Stimulated activated memory B cell treated with anti-CD40 and anti-IgM and Interleukin-4, amounts not matched to agents 10 μg/mL and 1 μg/mL and 100 μg/mL, for 72 hours (primary cell): ENCODE measurements around the gene LPP.

Experiments used
- ATAC-seq: fragments of 150-1000 bp; cut with Tn5 transposase; 2 replicates; pipeline ENCODE4 v1.10.0; 2021
- H3K27ac Mint-ChIP-seq: one replicate; pipeline ENCODE4 v1.8.0; 2022; ENCODE audit warnings: mild to moderate bottlenecking, mixed read lengths
- H3K27me3 Mint-ChIP-seq: one replicate; pipeline ENCODE4 v1.8.0; 2022; ENCODE audit warnings: mixed read lengths
- H3K36me3 Mint-ChIP-seq: one replicate; pipeline ENCODE4 v1.8.0; 2022; ENCODE audit warnings: mixed read lengths
- H3K4me1 Mint-ChIP-seq: one replicate; pipeline ENCODE4 v1.8.0; 2022; ENCODE audit warnings: mixed read lengths
- H3K4me3 Mint-ChIP-seq: one replicate; pipeline ENCODE4 v1.8.0; 2022; ENCODE audit warnings: mild to moderate bottlenecking, moderate library complexity, mixed read lengths
- H3K9me3 Mint-ChIP-seq: one replicate; pipeline ENCODE4 v1.8.0; 2022; ENCODE audit warnings: mixed read lengths

Gene LPP

GRCh38 chr3:188747489-188747888 is 593.5 kb downstream of the LPP start:
- no peaks in the 10 kb centered on the region for H3K27me3 Mint-ChIP-seq
- no peak overlapping the region for H3K27ac Mint-ChIP-seq
- no peak for ATAC-seq
- H3K36me3 Mint-ChIP-seq, result peaks cover 5% of the 10 kb centered on the region
- H3K4me3 Mint-ChIP-seq, result no peak overlapping the region
- H3K4me1 Mint-ChIP-seq, result peaks cover 14% of the 10 kb centered on the region
- no peaks in the 10 kb centered on the region for H3K9me3 Mint-ChIP-seq

DNA sequence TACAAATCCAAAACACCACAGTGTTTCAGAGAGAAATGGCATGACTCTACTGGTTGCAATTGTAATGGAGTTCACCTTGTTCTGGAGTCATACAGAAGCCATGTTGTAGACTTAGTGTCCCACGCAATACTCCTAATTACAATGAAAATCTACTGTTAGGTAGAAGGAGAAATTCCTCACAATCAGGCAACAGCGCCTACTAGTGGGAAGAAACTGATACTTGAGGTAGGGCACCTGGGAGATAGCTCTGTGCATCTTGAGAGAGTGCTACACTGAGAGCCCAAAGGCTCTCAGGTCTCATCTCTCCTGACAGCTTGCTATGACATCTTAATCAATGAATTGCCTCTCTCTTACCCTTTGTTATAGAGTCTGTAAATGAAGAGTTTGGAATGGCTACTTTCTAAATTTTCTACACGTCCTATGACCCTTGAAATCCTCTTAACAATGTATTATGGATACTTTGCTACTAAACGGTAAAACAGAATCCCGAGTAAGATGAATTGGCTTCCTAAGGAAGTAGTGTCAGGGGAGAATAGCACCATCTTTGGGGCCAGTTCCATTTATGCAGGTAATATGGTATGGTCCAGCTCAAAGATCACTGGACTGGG is 595.2 kb downstream of the LPP start:
- no peaks in the 10 kb centered on the region for H3K27me3 Mint-ChIP-seq
- no peak for ATAC-seq
- peaks cover 5% of the 10 kb centered on the region for H3K36me3 Mint-ChIP-seq
- no peaks in the 10 kb centered on the region for H3K9me3 Mint-ChIP-seq
- H3K27ac Mint-ChIP-seq, result no peak overlapping the region
- H3K4me3 Mint-ChIP-seq, result no peak overlapping the region
- H3K4me1 Mint-ChIP-seq, result peaks cover 29% of the 10 kb centered on the region

- Mint-ChIP-seq H3K4me3 (no peak overlapping the region), H3K4me1 (peaks cover 36% of the 10 kb centered on the region), H3K36me3 (peaks cover 5% of the 10 kb centered on the region), H3K27me3 (no peaks in the 10 kb centered on the region), H3K9me3 (no peaks in the 10 kb centered on the region), H3K27ac (no peak overlapping the region)
- no peak for ATAC-seq
These were observed 595.9 kb downstream of the LPP start for GRCh38 chr3:188749830-188750229.

DNA sequence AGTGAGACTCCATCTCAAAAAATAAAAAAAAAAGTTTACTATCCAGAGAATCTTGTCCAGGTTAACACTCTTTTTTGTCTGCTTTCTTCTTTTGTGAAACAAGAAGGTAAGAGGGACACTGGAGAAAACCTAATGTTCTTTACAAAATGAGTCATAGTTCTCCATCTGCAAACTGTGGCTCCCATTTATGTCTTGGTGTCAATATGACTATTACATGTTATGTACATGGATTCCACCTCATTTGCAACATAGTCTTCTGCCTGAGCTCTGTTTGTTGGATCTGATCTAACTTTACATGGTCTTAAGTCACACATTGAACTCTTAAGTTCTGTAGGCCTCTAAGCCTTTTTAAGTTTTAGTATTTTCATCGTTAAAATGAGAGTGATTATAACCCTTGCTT is 596.7 kb downstream of the LPP start:
- H3K9me3 Mint-ChIP-seq, result no peaks in the 10 kb centered on the region
- no peak for ATAC-seq
- H3K27ac Mint-ChIP-seq, result no peak overlapping the region
- no peak overlapping the region for H3K4me3 Mint-ChIP-seq
- peaks cover 5% of the 10 kb centered on the region for H3K36me3 Mint-ChIP-seq
- peaks cover 42% of the 10 kb centered on the region for H3K4me1 Mint-ChIP-seq
- no peaks in the 10 kb centered on the region for H3K27me3 Mint-ChIP-seq

DNA sequence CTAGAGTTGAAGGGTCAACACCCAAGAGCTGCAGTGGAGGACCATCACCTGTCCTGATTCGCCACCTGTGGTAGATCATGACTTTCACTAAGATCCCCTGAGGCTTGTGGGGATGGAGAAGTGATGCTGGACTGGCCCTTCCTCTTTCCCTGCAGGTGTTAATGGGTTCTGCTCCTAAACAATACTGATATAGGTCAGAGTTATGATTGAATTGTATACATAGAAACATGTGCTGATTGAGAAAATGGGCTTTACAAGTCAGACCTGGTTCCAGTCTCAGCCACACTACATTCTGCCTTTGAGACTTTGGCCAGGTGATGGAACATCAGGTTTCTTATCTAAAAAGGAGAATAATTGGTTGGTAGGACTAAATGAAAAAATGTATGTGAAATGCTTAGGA is 598.9 kb downstream of the LPP start:
- Mint-ChIP-seq H3K9me3 (no peaks in the 10 kb centered on the region), H3K27me3 (no peaks in the 10 kb centered on the region), H3K27ac (peak overlapping the region; percentile 65), H3K4me1 (peaks cover 54% of the 10 kb centered on the region), H3K36me3 (peaks cover 5% of the 10 kb centered on the region), H3K4me3 (no peak overlapping the region)
- peak; percentile 80 for ATAC-seq

DNA sequence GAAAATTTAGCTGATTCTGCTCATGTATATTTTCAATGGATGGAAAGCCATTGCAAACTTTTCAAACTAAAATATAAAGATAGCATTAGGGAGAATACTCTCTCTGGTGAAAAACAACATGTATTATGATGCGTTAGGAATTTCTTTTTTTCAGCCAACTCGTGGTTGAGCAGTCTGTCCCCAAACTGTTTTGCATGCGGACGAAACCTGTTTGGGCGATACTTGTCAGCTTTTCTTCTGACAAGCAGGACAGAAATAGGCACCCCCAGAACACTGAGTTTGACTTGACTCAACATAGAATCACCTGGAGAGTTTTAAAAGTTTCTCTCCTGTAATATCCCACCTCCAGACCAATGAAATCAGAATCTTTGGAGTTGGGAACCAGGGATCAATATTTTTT is 600.3 kb downstream of the LPP start:
- Mint-ChIP-seq H3K4me3 (no peak overlapping the region), H3K27me3 (no peaks in the 10 kb centered on the region), H3K27ac (peak overlapping the region; percentile 65), H3K36me3 (peaks cover 2% of the 10 kb centered on the region), H3K9me3 (no peaks in the 10 kb centered on the region), H3K4me1 (peaks cover 54% of the 10 kb centered on the region)
- no peak for ATAC-seq

- ATAC-seq, result no peak
- Mint-ChIP-seq H3K9me3 (no peaks in the 10 kb centered on the region), H3K27me3 (no peaks in the 10 kb centered on the region), H3K4me3 (no peak overlapping the region), H3K27ac (no peak overlapping the region), H3K4me1 (peaks cover 48% of the 10 kb centered on the region), H3K36me3 (peaks cover 15% of the 10 kb centered on the region)
These were observed 602.3 kb downstream of the LPP start for GRCh38 chr3:188756241-188756640.

DNA sequence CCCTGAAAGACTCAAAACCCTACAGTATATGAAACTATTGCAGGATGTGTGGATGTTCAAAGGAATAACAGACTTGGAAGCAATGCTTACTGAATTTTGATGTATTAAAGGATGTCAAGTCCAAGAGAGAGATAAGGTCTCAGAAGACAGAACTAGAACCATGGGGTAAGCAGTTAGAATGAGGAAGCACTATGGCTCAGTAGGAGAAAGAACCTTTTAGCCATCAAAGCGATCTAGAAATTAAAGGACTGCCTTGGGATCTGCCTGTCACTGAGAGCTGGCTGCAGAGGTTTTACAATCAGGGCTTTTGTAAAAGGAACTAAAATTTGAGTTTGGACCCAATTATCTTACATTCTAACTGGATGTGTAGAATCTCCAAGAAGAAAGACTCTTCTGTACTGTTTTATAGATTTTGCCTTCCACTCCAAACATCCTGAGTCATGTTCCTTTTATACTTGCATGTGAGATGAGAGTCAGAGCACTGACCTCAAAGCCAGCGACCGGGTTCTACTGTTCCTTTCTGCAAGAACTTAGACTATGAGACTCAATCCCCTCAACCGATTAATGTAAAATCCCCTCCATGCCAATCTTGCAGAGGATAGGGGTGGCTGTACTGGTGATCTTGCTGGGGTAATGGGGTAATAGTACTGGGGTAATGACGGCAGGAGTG is 605.5 kb downstream of the LPP start:
- peaks cover 22% of the 10 kb centered on the region for H3K4me1 Mint-ChIP-seq
- H3K9me3 Mint-ChIP-seq, result no peaks in the 10 kb centered on the region
- H3K4me3 Mint-ChIP-seq, result no peak overlapping the region
- H3K27me3 Mint-ChIP-seq, result no peaks in the 10 kb centered on the region
- H3K27ac Mint-ChIP-seq, result no peak overlapping the region
- ATAC-seq, result no peak
- H3K36me3 Mint-ChIP-seq, result peaks cover 15% of the 10 kb centered on the region

DNA sequence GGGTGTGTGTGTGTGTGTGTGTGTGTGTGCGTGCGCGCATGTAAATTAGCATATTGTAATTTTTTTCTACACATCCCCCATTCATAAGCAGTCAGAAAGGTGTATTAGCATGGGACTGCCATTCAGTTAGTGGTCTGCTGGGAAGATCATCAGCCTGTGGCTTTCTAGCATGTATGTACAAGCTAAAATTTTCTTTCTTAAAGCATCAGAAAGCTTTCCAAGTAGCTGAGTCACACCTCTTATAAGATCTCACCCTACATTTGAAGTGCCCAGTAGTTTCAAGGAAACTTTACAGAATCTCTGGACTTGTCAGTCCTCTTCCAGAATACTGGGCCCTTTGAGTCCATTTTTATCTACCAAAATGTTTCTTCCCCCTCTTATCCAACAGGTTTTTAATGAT is 606.5 kb downstream of the LPP start:
- H3K9me3 Mint-ChIP-seq, result no peaks in the 10 kb centered on the region
- H3K27me3 Mint-ChIP-seq, result no peaks in the 10 kb centered on the region
- H3K27ac Mint-ChIP-seq, result no peak overlapping the region
- H3K4me1 Mint-ChIP-seq, result peaks cover 14% of the 10 kb centered on the region
- ATAC-seq, result no peak
- peaks cover 19% of the 10 kb centered on the region for H3K36me3 Mint-ChIP-seq
- H3K4me3 Mint-ChIP-seq, result no peak overlapping the region

DNA sequence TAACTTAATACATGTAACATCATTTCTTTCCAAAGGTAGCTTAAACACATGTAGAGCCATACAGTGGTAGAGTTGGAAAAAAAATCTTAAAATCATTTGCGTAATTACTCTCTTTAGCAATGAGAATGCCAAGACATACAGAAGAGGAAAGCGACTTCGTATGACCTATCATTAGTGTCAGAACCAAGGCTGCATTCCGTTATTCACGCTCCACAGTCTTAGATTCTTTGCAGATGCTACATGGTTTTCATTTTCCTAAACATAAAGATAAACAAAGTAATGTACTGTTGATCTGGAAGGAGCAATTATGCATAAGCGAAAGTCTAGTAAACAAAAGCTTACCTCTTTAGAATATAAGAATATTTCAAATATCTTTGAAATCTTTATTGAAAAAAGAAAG is 607.5 kb downstream of the LPP start:
- H3K36me3 Mint-ChIP-seq, result peaks cover 20% of the 10 kb centered on the region
- H3K9me3 Mint-ChIP-seq, result no peaks in the 10 kb centered on the region
- no peaks in the 10 kb centered on the region for H3K27me3 Mint-ChIP-seq
- no peak overlapping the region for H3K4me3 Mint-ChIP-seq
- H3K4me1 Mint-ChIP-seq, result peaks cover 4% of the 10 kb centered on the region
- no peak for ATAC-seq
- H3K27ac Mint-ChIP-seq, result no peak overlapping the region

DNA sequence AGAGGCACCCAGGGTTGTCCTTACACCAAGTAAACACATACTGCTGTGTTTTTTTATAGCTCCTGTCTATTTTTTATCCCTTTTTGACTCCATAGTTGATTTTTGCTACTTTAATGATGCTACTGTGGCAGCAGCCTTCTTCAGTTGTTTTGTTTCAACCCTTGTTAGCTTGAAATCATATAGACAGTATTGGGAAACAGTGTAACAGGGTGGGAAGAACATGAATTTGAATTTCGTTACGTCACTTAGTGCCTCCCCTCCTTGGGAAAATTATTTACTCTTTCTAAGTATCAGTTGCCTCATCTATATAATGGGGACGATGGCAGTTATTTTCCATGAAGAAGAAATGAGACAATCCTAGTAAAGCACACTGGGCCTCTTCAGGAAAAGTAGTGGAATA is 608.0 kb downstream of the LPP start:
- Mint-ChIP-seq H3K9me3 (no peaks in the 10 kb centered on the region), H3K4me3 (no peak overlapping the region), H3K27ac (no peak overlapping the region), H3K27me3 (no peaks in the 10 kb centered on the region), H3K36me3 (peaks cover 20% of the 10 kb centered on the region), H3K4me1 (no peaks in the 10 kb centered on the region)
- no peak for ATAC-seq

- Mint-ChIP-seq H3K9me3 (no peaks in the 10 kb centered on the region), H3K27ac (no peak overlapping the region), H3K4me1 (no peaks in the 10 kb centered on the region), H3K36me3 (peaks cover 20% of the 10 kb centered on the region), H3K4me3 (no peak overlapping the region), H3K27me3 (no peaks in the 10 kb centered on the region)
- ATAC-seq, result no peak
These were observed 610.7 kb downstream of the LPP start for GRCh38 chr3:188764609-188765008.

- Mint-ChIP-seq H3K4me1 (no peaks in the 10 kb centered on the region), H3K4me3 (no peak overlapping the region), H3K27ac (no peak overlapping the region), H3K9me3 (no peaks in the 10 kb centered on the region), H3K36me3 (peaks cover 16% of the 10 kb centered on the region), H3K27me3 (no peaks in the 10 kb centered on the region)
- no peak for ATAC-seq
These were observed 615.9 kb downstream of the LPP start for GRCh38 chr3:188769831-188770230.

DNA sequence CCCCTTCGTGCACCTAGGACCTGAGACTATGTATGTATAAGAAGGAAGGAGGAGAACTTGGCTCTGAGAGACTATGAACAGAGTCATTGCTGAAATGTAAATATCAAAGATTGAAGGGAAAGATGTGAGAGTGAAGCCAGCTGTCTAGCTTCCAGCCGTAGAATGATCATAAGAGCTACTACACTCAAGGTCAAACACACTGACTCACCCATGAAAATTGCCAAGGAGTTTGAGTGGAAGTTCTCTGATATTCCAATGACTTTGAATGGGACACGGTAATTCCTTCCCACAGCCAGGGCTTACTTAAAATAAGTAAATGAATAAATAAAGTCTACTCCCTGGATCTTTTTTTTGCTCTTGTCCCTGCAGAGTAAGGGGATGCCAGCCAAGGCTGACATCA is 618.9 kb downstream of the LPP start:
- no peak for ATAC-seq
- Mint-ChIP-seq H3K27me3 (no peaks in the 10 kb centered on the region), H3K4me3 (no peak overlapping the region), H3K9me3 (no peaks in the 10 kb centered on the region), H3K27ac (no peak overlapping the region), H3K4me1 (no peaks in the 10 kb centered on the region), H3K36me3 (peaks cover 11% of the 10 kb centered on the region)

- no peak for ATAC-seq
- no peaks in the 10 kb centered on the region for H3K9me3 Mint-ChIP-seq
- no peaks in the 10 kb centered on the region for H3K27me3 Mint-ChIP-seq
- no peak overlapping the region for H3K4me3 Mint-ChIP-seq
- H3K36me3 Mint-ChIP-seq, result peaks cover 13% of the 10 kb centered on the region
- no peaks in the 10 kb centered on the region for H3K4me1 Mint-ChIP-seq
- H3K27ac Mint-ChIP-seq, result no peak overlapping the region
These were observed 621.5 kb downstream of the LPP start for GRCh38 chr3:188775412-188775811.

- no peaks in the 10 kb centered on the region for H3K27me3 Mint-ChIP-seq
- ATAC-seq, result no peak
- H3K9me3 Mint-ChIP-seq, result no peaks in the 10 kb centered on the region
- H3K36me3 Mint-ChIP-seq, result peaks cover 23% of the 10 kb centered on the region
- H3K27ac Mint-ChIP-seq, result no peak overlapping the region
- no peaks in the 10 kb centered on the region for H3K4me1 Mint-ChIP-seq
- no peak overlapping the region for H3K4me3 Mint-ChIP-seq
These were observed 622.5 kb downstream of the LPP start for GRCh38 chr3:188776447-188776846.
